ENCODE data around the gene PTGDR2.

Gene PTGDR2

GRCh38 chr11:60874421-60875365 lies 18.9 kb upstream of the PTGDR2 start:
- no peak for DNase-seq (ENCODE audit: low read depth)

DNA sequence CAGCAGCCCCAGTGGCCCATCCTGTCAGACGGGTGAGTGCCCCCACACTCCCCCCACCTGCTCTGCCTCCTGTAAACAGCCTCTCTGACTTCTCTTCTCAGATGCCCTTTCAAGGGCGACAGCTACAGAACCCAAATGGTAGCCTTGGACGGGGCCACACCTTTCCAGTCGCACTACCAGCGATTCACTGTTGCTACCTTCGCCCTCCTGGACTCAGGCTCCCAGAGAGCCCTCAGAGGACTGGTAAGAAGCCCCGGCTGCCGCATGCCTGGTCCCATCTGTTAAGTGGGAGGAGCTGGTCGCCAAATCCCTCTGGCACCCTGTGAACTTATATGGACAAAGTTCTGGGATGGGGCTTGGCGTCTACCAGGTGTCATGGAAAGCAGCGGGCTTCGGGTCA lies 17.8 kb upstream of the PTGDR2 start:
- DNase-seq (ENCODE audit: low read depth): no peak

DNA sequence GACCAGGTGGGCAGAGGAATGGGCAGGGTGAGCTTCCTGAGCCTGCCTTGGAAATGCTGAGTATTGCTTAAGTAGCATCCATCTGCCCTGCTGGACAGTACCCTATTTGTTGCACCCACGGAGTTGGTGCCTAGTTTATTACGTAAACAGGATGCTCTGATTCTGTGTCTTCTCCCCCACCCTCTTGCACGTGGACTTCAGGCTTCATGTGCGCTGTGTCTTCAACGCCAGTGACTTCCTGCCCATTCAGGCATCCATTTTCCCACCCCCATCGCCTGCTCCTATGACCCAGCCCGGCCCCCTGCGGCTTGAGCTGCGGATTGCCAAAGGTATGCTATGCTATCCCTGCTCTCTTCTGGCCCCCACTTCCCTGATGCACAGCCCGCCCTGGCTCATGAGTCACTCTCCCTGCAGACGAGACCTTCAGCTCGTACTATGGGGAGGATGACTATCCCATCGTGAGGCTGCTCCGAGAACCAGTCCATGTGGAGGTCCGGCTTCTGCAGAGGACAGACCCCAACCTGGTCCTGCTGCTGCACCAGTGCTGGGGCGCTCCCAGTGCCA lies 17.3 kb upstream of the PTGDR2 start:
- no peak for DNase-seq (ENCODE audit: low read depth)

DNA sequence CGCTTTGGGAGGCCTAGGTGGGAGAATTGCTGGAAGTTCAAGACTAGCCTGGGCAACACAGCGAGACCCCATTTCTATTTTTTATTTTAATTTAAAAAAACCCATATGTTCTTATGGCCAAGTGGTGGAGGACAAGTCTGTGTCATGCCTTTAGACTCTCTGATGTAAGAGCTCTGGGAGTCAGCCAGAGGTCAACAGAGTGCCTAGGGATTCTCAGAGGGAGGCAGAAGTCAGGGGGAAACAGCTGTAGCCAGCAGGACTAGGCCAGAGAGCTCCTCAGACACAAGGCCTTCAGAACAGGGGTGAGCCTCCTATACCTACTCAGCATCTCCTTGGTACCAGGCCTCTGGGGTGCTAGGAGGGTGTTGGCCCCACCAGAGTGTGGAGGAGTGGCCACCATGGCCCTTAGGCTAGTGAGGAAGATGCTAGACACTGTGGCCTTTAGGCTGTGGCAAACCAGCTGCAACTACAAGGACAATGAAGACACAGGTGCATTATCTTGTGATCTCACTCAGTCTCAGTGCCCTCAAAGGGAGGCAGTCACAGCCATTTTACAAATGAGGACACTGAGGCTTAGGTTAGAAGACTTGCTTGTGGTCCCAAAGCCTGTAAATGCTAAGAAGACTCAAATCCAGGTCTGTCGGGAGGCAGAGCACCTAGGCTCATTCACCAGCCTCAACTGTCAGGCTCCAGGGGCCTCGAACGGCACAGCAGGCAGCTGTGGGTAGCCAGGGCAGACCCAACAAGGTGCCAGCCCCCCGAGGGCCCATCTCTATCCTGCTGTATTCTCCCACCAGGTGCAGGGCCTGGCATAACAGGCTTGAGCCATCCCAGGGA lies 16.6 kb upstream of the PTGDR2 start:
- no peak for DNase-seq (ENCODE audit: low read depth)

DNA sequence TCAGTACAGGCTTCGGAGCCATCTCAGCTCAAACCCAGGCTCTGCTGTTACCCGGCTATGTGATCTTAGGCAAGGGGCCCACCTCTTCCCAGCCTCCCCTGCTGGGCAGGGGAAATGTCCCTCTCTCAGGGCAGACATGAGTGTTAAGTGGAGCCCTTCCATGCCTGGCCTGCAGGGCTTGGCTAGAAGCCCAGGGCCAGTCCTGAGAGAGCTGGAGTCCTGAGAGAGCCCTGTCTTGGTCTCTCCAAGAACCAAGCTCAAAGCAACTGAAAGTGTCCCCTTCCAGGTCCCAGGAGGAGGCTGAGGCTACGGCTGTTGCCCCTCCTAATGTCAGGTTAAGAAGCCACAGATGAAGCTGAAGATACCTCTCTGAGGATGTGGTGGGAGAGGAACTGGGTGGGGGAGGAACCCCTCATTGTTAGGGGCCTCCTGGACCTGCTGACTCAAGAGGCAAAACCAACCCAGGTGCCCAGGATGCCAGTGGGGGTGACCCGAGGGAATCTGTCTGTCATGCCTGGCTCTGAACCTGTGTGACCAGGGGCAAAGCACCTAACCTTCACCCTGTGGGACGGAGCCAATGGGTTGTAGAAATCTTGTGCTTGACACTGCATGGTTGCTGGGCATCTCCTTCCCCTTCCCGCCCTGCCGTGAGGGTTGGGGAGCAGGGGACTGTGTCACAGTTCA lies 15.8 kb upstream of the PTGDR2 start:
- DNase-seq (ENCODE audit: low read depth): no peak

- no peak for DNase-seq (ENCODE audit: low read depth)
These were observed 15.1 kb upstream of the PTGDR2 start for GRCh38 chr11:60870733-60871377.

DNA sequence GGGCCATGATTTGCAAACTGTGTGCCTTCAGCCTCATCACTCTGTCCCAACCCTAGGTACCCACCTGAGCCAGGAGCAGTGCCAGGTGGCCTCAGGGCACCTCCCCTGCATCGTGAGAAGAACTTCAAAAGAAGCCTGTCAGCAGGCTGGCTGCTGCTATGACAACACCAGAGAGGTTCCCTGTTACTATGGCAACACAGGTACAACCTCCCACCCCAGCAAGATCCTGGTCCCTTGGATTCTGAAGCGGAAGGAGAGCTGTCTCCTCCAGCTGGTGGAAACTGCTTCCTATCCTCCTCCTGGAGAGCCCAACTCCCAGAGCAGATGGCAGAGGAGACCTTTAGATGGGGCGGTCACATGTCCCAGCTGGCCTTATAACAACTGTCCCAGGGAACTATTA lies 14.5 kb upstream of the PTGDR2 start:
- no peak for DNase-seq (ENCODE audit: low read depth)

- DNase-seq (ENCODE audit: low read depth): no peak
These were observed 13.7 kb upstream of the PTGDR2 start for GRCh38 chr11:60869451-60869825.

DNA sequence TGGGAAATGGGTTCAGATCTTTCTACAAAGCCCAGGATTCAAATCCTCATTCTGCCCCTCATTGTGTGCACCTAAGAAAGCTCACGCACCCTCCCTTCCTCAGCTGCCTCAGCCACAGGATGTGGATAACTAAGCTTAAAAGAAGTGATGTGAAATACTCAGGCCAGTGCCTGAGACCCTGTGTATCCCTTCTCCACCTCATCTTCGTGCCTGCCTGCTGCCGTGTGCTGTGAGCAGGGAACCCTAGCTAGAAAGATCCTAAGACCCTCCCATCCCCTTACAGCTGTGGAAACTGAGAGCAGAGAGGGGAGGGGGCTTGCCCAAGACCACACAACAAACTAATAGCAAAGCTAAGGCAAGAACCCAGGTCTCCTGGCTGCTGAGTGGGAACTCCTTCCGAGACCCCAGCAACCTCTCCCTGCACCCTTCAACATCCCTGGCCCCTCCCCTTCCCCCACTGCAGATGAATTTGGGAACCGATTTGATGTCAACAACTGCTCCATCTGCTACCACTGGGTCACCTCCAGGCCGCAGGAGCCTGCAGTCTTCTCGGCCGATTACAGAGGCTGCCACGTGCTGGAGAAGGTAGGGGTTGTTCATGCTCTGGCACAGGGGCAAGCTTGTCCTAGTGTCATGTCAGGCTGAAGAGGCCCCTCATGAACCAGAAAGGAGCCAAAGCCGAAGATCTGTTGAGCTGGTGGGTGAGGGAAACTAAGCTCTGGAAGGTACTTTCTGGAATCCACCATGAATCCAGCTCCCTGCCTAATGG lies 13.1 kb upstream of the PTGDR2 start:
- DNase-seq (ENCODE audit: low read depth): no peak

GRCh38 chr11:60867871-60868681 lies 12.3 kb upstream of the PTGDR2 start:
- no peak for DNase-seq (ENCODE audit: low read depth)

DNA sequence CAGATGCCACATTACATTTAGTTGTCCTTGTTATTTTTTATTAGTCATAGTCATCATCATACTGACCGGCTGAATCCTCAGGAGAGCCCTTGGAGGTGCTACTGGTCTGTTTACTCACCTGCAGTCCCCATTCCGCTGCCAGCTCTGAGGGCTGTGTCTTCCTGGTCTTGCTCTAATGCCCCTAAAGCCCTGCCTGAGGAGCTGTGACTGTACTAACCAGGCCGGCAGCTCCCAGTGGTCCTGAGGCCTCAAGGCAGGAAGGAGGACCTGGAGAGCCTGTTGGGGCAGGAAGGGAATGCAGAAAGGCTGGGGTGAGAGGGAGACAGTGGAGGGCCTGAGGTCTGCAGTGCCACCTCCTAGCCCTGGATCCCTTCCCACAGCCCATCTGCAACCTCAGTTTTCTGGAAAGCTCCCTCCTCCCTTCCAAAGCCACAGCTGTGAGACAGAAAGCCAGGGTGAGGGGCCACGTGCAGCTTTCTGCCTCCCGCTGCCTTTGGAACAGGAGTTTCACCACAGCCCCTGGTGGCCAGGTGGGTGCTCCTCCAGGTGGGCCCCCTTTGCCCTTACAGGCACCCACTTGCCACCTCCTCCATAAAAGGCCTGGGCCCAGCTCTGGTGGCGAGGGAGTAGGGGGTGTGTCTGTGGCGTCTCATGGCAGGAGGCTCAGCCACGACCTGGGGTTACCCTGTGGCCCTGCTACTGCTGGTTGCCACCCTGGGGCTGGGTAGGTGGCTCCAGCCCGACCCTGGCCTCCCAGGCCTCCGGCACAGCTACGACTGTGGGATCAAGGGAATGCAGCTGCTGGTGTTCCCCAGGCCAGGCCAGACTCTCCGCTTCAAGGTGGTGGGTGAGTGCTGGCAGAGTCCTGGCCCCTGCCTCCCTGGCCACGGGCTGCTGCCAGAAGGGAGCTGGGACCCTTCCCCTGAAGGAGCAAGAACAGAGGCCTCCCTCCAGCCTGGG lies 11.4 kb upstream of the PTGDR2 start, which contains the start of gene ZP1:
ZP1 (plus strand) TSS at position 632 of the 960 bp plus-strand sequence; CDS start at position 652, 20 bp downstream.
- DNase-seq (ENCODE audit: low read depth): no peak

- no peak for DNase-seq (ENCODE audit: low read depth)
These were observed 9.2 kb upstream of the PTGDR2 start for GRCh38 chr11:60864856-60865513.

DNA sequence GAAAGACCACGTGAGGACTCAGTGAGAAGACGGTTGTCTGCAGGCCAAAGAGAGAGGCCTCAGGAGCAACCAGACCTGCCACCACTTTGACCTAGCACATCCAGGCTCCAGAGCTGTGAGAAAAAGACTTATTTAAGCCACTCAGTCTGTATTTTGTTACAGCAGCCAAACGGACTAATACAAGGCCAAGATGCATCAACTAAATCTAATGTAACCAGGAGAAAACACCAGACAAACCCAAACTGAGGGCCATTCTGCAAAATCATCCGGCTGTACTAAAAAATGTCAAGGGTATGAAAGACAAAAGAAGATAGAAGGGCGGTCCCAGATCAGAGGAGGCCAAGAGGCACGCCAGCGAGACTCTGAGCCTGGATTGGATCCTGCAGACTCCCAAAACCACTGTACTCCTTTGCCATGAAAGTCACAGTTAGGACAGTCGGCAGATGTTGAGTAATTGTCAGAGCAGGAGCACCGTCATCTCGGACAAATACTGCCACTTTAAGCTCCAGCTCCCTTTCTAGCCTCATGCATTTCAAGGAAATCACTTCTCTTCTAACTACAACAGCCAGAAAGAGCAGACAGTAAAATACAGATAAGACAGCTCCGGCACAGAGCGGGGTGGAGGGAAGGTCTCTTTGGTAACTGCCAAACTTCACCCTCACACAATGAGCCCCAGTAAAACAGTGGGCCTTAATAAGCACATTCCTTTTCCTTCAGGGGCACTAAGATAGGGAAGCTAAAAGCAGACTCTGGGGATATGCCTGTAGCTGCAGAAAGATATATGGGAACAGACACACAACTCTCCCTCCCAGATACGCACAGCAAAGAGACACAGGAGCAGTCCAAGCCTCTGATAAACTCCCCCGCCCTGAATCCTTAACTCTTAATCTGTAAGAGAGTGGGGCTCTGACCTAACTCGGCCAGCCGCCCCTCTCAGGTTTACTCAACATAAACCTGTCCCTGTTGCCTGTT lies 8.1 kb upstream of the PTGDR2 start:
- no peak for DNase-seq (ENCODE audit: low read depth)

GRCh38 chr11:60862171-60862570 lies 6.4 kb upstream of the PTGDR2 start:
- no peak for DNase-seq (ENCODE audit: low read depth)

DNA sequence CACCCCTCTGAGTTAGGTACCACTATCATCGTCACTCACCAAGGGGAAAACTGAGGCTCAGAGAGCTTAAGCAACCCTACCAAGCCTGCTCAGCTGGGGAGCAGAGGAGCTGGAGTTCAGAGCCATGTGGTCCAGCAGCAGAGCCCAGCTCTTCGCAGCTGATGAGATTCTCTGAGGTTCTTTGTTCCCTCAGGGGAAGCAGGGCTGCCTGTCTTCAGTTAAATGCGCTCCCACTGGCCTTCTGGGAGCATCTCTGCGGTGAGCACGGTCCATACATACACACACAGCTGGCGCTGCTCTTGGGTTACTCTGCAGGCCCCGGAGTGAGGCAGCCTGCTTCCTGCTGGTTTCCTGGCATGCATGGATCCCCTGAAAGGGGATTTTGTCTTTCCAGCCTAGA lies 5.2 kb upstream of the PTGDR2 start:
- no peak for DNase-seq (ENCODE audit: low read depth)

DNA sequence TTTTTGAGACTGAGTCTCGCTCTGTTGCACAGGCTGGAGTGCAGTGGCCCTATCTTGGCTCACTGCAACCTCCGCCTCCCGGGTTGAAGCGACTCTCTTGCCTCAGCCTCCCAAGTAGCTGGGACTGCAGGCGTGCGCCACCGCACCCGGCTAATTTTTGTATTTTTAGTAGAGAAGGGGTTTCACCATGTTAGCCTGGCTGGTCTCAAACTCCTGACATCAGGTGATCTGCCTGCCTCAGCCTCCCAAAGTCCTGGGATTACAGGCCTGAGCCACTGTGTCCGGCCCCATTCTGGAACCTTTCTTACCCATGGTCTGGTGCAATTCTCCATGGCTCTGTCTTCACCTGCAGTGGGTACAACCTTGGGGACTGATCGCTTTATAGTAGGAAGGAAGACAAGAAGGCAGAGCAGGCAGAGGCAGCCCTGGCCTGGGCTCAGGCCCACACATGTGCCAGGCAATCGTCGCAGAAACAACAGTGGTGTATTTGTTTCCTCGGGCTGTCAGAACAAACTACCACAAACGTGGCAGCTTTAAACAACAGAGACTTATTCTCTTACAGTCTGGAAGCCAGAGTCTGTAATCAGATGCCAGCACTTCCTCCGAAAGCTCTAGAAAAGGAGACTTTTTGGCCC lies 4.0 kb upstream of the PTGDR2 start:
- DNase-seq (ENCODE audit: low read depth): no peak

All from T-helper 22 cell (primary cell).